HepG2 (cell line): ENCODE results near the gene LOXL3. TPM values are rescaled to one million over a fixed set of nuclear protein-coding genes. Genes with fewer than 3 reads are reported as not detected.

Experiments used
- ATAC-seq: fragments of 200-7000 bp; cut with Tn5 transposase; 3 replicates; pipeline ENCODE4 v1.9.1; 2020; ENCODE audit warnings: mild to moderate bottlenecking, moderate library complexity
- BruUV-seq: library from RNA; stranded (reverse); fragments of 400-500 nt; replicated peaks from 2 replicates; lab custom pipeline; 2021; lab: Mats Ljungman, UMichigan
- CTCF ChIA-PET: fragments of 300-600 bp; formaldehyde crosslinking; extraction: SDS; loops from one replicate; lab custom pipeline; 2021; ENCODE audit warnings: low total read pairs, inconsistent platforms, low intra/inter-chr PET ratio; lab: Yijun Ruan, JAX
- POLR2A ChIA-PET: fragments of 350-600 bp; sonication (Branson Sonifier 250); formaldehyde crosslinking; loops from one replicate; lab custom pipeline; 2020; ENCODE audit warnings: antibody characterized with exemption, inconsistent platforms; lab: Yijun Ruan, JAX
- DNase-seq: peaks from one replicate; pipeline ENCODE4 v3.0.0-alpha.2; 2015; ENCODE audit warnings: low spot score
- FAIRE-seq: peaks from 3 replicates; lab custom pipeline; 2011; peaks lifted over from hg19 to GRCh38; lab: Jason Lieb, UNC
- H2AFZ ChIP-seq: one replicate; pipeline ENCODE4 v1.6.1; 2011; ENCODE audit warnings: low read length, inconsistent platforms
- H3K27ac ChIP-seq: fragments of 300-600 bp; 3 replicates; pipeline ENCODE4 v1.8.0; 2011; ENCODE audit warnings: mixed run types, mild to moderate bottlenecking, mixed read lengths, low read length, inconsistent platforms; ENCODE audit not compliant: insufficient read depth; ENCODE audit errors: extremely low read length
- H3K27me3 ChIP-seq, 2 experiments: fragments of 200-600 bp in 1 of 2; 2 replicates in 1 of 2; 3 replicates in 1 of 2; pipeline versions ENCODE4 v1.6.0 to v1.8.0; 2011; ENCODE audit warnings: low read length in 2 of 2, mild to moderate bottlenecking in 2 of 2, moderate library complexity in 2 of 2, inconsistent platforms in 1 of 2; ENCODE audit not compliant: insufficient read depth in 2 of 2, control insufficient read depth in 1 of 2
- H3K36me3 ChIP-seq, 2 experiments: fragments of 200-600 bp in 1 of 2; replicated peaks in 1 of 2; 2 replicates in 1 of 2; 3 replicates in 1 of 2; pipeline versions ENCODE4 v1.5.1 to v1.8.0; 2011; ENCODE audit warnings: low read length in 2 of 2, inconsistent platforms in 1 of 2; ENCODE audit not compliant: insufficient read depth in 2 of 2, control insufficient read depth in 1 of 2
- H3K4me1 ChIP-seq: 2 replicates; pipeline ENCODE4 v1.5.1; 2012; ENCODE audit warnings: low read length, inconsistent platforms; ENCODE audit not compliant: insufficient read depth
- H3K4me2 ChIP-seq: 2 replicates; pipeline ENCODE4 v1.6.0; 2011; ENCODE audit warnings: low read depth, low read length, inconsistent platforms
- H3K4me3 ChIP-seq, 3 experiments: fragments of 200-600 bp in 1 of 3; sonication (generic), shearing (Covaris generic) in 1 of 3; replicated peaks in 1 of 3; 2 replicates each; pipeline ENCODE4 v1.5.1; 2011 to 2016; ENCODE audit warnings: low read length in 3 of 3, inconsistent platforms in 2 of 3, low read depth in 2 of 3, mild to moderate bottlenecking in 2 of 3, control low read depth in 1 of 3, mixed read lengths in 1 of 3; ENCODE audit not compliant: insufficient read depth in 1 of 3
- H3K79me2 ChIP-seq: one replicate; pipeline ENCODE4 v1.6.1; 2011; ENCODE audit warnings: low read length, inconsistent platforms; ENCODE audit not compliant: insufficient read depth
- H3K9ac ChIP-seq: 2 replicates; pipeline ENCODE4 v1.6.0; 2011; ENCODE audit warnings: mild to moderate bottlenecking, low read depth, low read length, inconsistent platforms; ENCODE audit not compliant: insufficient read depth
- H3K9me3 ChIP-seq: 2 replicates; pipeline ENCODE4 v1.5.1; 2012; ENCODE audit warnings: mild to moderate bottlenecking, low read length
- H4K20me1 ChIP-seq: 2 replicates; pipeline ENCODE4 v1.6.0; 2011; ENCODE audit warnings: inconsistent platforms, mild to moderate bottlenecking, low read length, moderate library complexity; ENCODE audit not compliant: insufficient read depth
- BRD4 ChIP-seq: sonication (generic); formaldehyde crosslinking; IDR thresholded peaks from 2 replicates; pipeline ENCODE4 v1.4.0; 2020; ENCODE audit warnings: missing genetic modification reagents
- CEBPG ChIP-seq: IDR thresholded peaks from 2 replicates; pipeline ENCODE4 v1.6.1; 2016
- FOXA3 ChIP-seq: IDR thresholded peaks from 2 replicates; pipeline ENCODE4 v1.6.1; 2016; ENCODE audit warnings: missing genetic modification reagents, missing compliant biosample characterization
- MIXL1 ChIP-seq: IDR thresholded peaks from 2 replicates; pipeline ENCODE4 v1.6.1; 2016
- SMC3 ChIP-seq: IDR thresholded peaks from 2 replicates; pipeline ENCODE4 v1.6.1; 2011; ENCODE audit warnings: low read length, improper control_type of control experiment
- SPEN ChIP-seq: sonication (generic); formaldehyde crosslinking; IDR thresholded peaks from 2 replicates; pipeline ENCODE4 v1.5.1; 2020; ENCODE audit warnings: low read depth, mild to moderate bottlenecking, missing genetic modification reagents
- STAG1 ChIP-seq: sonication (generic); formaldehyde crosslinking; IDR thresholded peaks from 2 replicates; pipeline ENCODE4 v1.4.0; 2020; ENCODE audit warnings: missing genetic modification reagents
- ZNF121 ChIP-seq: sonication (generic); formaldehyde crosslinking; IDR thresholded peaks from 2 replicates; pipeline ENCODE4 v1.5.0; 2020; ENCODE audit warnings: mild to moderate bottlenecking, missing genetic modification reagents
- ZNF792 ChIP-seq: IDR thresholded peaks from 2 replicates; pipeline ENCODE4 v1.6.1; 2016
- WGBS: methylation state at CpG from one replicate; pipeline ENCODE4 v1.1.6; 2017; ENCODE audit warnings: low lambda C conversion rate; 5-methylcytosine and 5-hydroxymethylcytosine counted together
- in situ Hi-C: cut with HindIII; loops from 2 replicates; pipeline ENCODE4 v1.10.0; 2017; ENCODE audit warnings: low pct_unique_long_range_greater_than_20kb; ENCODE audit not compliant: extremely low pct_ligation_motif_present
- intact Hi-C: fragments of 100-400 bp; cut with micrococcal nuclease; formaldehyde crosslinking; loops from one replicate; pipeline ENCODE4 v1.10.0; 2022; ENCODE audit not compliant: unreplicated experiment
- polyA plus RNA-seq, 8 experiments: library from polyadenylated mRNA; depleted of rRNA in 3 of 8; stranded (reverse) in 7 of 8; unstranded in 1 of 8; fragments of >200 nt; fragmentation: Illumina TruSeq in 4 of 8; extraction: Trizol in 4 of 8; gene quantifications; 2 replicates each; pipeline versions ENCODE4 v1.2.1 to v1.2.3, GENCODE V29; 2011 to 2016; ENCODE audit warnings: low read depth in 4 of 8, missing spikeins in 1 of 8, mixed read lengths in 1 of 8; ENCODE audit not compliant: insufficient read depth in 1 of 8
- total RNA-seq, 5 experiments: library from RNA; depleted of rRNA; stranded (reverse); fragments of >200 nt; fragmentation: Illumina TruSeq; extraction: Trizol; gene quantifications; 2 replicates each; pipeline ENCODE4 v1.2.3, GENCODE V29; 2016; ENCODE audit warnings: low read depth in 1 of 5
- TF ChIP-seq, protein P1 (sequence below): sonication (generic); formaldehyde crosslinking; IDR thresholded peaks from 2 replicates; pipeline ENCODE4 v1.5.0; 2020; ENCODE audit warnings: mild to moderate bottlenecking, missing genetic modification reagents, moderate library complexity
- TF ChIP-seq, protein P2 (sequence below): sonication (generic); formaldehyde crosslinking; IDR thresholded peaks from 2 replicates; pipeline ENCODE4 v1.4.0; 2020; ENCODE audit warnings: missing genetic modification reagents, borderline replicate concordance
- TF ChIP-seq, protein P3 (sequence below): sonication (generic); formaldehyde crosslinking; IDR thresholded peaks from 2 replicates; pipeline ENCODE4; 2020; ENCODE audit warnings: missing genetic modification reagents, mild to moderate bottlenecking, borderline replicate concordance

LOXL3 gene
- total and polyA plus RNA-seq, 2 of the 13 experiments (the other 11 are each of a cell fraction or from before 2014, with no cell fraction given) = 0.55 to 6.5 TPM

DNA sequence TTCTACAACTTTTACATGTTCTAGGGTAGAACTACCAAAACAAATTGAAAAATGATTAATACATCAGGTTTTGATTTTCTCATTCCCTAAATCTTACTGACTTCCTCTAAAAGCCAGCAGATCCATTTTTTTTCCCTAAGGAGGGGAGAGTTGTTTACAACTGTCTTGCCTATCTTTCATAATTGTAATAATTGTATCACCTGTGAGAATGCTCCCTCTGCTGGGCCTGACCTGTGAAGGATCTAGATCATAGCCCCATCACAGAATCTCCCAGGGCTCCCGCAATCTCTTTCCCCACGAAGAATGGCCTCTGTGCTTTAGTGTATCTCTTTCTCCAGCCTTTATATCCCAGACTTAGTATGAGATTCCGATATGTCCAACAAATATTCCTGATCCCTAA is 9.1 kb downstream of the LOXL3 start:
- Histone ChIP-seq H3K4me2 (no peak overlapping the region), H3K9me3 (no peaks in the 10 kb centered on the region), H3K79me2 (no peaks in the 10 kb centered on the region), H3K27ac (no peak overlapping the region), H3K9ac (no peak overlapping the region), H3K27me3 (peaks cover 0 to 23% of the 10 kb centered on the region in 2 experiments; a peak in 2 of 5 replicates), H4K20me1 (no peaks in the 10 kb centered on the region), H3K36me3 (no peaks in the 10 kb centered on the region), H3K4me3 (no peak overlapping the region), H3K4me1 (peaks cover 17% of the 10 kb centered on the region), H2AFZ (no peak overlapping the region)
- CTCF ChIA-PET = no interaction called here
- intact Hi-C loops (loop anchor here (1.0 kb wide), 1 partner anchor 43 kb away; no protein-coding TSS in a partner anchor), in situ Hi-C loops (no loop called here)
- POLR2A ChIA-PET = interaction anchor here (0.9 kb wide), 1 partner anchor 61 kb away, joined by 3 read pairs; the partner anchor contains the start of gene TTC31
- FAIRE-seq (no peak), DNase-seq (no peak), ATAC-seq (peak; percentile 18; the same call in 1 of the 3 replicates)
- WGBS = 10% methylated on average over 3 of the region's 3 CpGs
- BruUV-seq = no TSS peak
- TF ChIP-seq, protein P1, sequence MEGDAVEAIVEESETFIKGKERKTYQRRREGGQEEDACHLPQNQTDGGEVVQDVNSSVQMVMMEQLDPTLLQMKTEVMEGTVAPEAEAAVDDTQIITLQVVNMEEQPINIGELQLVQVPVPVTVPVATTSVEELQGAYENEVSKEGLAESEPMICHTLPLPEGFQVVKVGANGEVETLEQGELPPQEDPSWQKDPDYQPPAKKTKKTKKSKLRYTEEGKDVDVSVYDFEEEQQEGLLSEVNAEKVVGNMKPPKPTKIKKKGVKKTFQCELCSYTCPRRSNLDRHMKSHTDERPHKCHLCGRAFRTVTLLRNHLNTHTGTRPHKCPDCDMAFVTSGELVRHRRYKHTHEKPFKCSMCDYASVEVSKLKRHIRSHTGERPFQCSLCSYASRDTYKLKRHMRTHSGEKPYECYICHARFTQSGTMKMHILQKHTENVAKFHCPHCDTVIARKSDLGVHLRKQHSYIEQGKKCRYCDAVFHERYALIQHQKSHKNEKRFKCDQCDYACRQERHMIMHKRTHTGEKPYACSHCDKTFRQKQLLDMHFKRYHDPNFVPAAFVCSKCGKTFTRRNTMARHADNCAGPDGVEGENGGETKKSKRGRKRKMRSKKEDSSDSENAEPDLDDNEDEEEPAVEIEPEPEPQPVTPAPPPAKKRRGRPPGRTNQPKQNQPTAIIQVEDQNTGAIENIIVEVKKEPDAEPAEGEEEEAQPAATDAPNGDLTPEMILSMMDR = peak; percentile 57
- TF ChIP-seq STAG1 (CRISPR knock-in tag) = peak; percentile 60
- TF ChIP-seq SMC3 = peak; percentile 42; the same call in 1 of the 2 replicates
- no peak for TF ChIP-seq BRD4 (CRISPR knock-in tag)
- TF ChIP-seq, protein P2, sequence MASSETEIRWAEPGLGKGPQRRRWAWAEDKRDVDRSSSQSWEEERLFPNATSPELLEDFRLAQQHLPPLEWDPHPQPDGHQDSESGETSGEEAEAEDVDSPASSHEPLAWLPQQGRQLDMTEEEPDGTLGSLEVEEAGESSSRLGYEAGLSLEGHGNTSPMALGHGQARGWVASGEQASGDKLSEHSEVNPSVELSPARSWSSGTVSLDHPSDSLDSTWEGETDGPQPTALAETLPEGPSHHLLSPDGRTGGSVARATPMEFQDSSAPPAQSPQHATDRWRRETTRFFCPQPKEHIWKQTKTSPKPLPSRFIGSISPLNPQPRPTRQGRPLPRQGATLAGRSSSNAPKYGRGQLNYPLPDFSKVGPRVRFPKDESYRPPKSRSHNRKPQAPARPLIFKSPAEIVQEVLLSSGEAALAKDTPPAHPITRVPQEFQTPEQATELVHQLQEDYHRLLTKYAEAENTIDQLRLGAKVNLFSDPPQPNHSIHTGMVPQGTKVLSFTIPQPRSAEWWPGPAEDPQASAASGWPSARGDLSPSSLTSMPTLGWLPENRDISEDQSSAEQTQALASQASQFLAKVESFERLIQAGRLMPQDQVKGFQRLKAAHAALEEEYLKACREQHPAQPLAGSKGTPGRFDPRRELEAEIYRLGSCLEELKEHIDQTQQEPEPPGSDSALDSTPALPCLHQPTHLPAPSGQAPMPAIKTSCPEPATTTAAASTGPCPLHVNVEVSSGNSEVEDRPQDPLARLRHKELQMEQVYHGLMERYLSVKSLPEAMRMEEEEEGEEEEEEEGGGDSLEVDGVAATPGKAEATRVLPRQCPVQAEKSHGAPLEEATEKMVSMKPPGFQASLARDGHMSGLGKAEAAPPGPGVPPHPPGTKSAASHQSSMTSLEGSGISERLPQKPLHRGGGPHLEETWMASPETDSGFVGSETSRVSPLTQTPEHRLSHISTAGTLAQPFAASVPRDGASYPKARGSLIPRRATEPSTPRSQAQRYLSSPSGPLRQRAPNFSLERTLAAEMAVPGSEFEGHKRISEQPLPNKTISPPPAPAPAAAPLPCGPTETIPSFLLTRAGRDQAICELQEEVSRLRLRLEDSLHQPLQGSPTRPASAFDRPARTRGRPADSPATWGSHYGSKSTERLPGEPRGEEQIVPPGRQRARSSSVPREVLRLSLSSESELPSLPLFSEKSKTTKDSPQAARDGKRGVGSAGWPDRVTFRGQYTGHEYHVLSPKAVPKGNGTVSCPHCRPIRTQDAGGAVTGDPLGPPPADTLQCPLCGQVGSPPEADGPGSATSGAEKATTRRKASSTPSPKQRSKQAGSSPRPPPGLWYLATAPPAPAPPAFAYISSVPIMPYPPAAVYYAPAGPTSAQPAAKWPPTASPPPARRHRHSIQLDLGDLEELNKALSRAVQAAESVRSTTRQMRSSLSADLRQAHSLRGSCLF = no peak
- TF ChIP-seq ZNF792 (CRISPR knock-in tag) = no peak
- peak; percentile 13; the same call in 1 of the 2 replicates for TF ChIP-seq CEBPG (CRISPR knock-in tag)
- 0 out of 2 replicates have a peak, but pooled peaks have one; percentile 51 for TF ChIP-seq MIXL1 (CRISPR knock-in tag)
- TF ChIP-seq ZNF121 = 0 out of 2 replicates have a peak, but pooled peaks have one; percentile 33
- no peak for TF ChIP-seq SPEN (CRISPR knock-in tag)
- TF ChIP-seq, protein P3, sequence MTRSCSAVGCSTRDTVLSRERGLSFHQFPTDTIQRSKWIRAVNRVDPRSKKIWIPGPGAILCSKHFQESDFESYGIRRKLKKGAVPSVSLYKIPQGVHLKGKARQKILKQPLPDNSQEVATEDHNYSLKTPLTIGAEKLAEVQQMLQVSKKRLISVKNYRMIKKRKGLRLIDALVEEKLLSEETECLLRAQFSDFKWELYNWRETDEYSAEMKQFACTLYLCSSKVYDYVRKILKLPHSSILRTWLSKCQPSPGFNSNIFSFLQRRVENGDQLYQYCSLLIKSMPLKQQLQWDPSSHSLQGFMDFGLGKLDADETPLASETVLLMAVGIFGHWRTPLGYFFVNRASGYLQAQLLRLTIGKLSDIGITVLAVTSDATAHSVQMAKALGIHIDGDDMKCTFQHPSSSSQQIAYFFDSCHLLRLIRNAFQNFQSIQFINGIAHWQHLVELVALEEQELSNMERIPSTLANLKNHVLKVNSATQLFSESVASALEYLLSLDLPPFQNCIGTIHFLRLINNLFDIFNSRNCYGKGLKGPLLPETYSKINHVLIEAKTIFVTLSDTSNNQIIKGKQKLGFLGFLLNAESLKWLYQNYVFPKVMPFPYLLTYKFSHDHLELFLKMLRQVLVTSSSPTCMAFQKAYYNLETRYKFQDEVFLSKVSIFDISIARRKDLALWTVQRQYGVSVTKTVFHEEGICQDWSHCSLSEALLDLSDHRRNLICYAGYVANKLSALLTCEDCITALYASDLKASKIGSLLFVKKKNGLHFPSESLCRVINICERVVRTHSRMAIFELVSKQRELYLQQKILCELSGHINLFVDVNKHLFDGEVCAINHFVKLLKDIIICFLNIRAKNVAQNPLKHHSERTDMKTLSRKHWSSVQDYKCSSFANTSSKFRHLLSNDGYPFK = no peak
- TF ChIP-seq FOXA3 (CRISPR knock-in tag) = peak; percentile 8; the same call in 1 of the 2 replicates
